ENCODE results near the gene RNF8.
A peak's percentile ranks its signal among the peaks of the same experiment; 100 is the strongest.
"Not testable (repeated sequence)": the region's sequence is repeated elsewhere in the genome, so short reads cannot be mapped to it uniquely, and the experiment has no call there.

The RNF8 gene, protein sequence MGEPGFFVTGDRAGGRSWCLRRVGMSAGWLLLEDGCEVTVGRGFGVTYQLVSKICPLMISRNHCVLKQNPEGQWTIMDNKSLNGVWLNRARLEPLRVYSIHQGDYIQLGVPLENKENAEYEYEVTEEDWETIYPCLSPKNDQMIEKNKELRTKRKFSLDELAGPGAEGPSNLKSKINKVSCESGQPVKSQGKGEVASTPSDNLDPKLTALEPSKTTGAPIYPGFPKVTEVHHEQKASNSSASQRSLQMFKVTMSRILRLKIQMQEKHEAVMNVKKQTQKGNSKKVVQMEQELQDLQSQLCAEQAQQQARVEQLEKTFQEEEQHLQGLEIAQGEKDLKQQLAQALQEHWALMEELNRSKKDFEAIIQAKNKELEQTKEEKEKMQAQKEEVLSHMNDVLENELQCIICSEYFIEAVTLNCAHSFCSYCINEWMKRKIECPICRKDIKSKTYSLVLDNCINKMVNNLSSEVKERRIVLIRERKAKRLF

GRCh38 chr6:37353761-37354525 lies at the start of gene RNF8:
RNF8 (plus strand) TSS chr6:37353983; CDS start chr6:37354165, 182 bp downstream.
- TF ChIP-seq, protein P1, sequence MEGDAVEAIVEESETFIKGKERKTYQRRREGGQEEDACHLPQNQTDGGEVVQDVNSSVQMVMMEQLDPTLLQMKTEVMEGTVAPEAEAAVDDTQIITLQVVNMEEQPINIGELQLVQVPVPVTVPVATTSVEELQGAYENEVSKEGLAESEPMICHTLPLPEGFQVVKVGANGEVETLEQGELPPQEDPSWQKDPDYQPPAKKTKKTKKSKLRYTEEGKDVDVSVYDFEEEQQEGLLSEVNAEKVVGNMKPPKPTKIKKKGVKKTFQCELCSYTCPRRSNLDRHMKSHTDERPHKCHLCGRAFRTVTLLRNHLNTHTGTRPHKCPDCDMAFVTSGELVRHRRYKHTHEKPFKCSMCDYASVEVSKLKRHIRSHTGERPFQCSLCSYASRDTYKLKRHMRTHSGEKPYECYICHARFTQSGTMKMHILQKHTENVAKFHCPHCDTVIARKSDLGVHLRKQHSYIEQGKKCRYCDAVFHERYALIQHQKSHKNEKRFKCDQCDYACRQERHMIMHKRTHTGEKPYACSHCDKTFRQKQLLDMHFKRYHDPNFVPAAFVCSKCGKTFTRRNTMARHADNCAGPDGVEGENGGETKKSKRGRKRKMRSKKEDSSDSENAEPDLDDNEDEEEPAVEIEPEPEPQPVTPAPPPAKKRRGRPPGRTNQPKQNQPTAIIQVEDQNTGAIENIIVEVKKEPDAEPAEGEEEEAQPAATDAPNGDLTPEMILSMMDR (IDR thresholded peaks at IDR 0.05; ENCODE audit: insufficient read depth, low read depth, low read length, missing control alignments): no peak
- peak; percentile 90 for DNase-seq (ENCODE audit: low read depth)
- H3K4me3 ChIP-seq (ENCODE audit: low read length): peak within 1 kb of the TSS; percentile 89

DNA sequence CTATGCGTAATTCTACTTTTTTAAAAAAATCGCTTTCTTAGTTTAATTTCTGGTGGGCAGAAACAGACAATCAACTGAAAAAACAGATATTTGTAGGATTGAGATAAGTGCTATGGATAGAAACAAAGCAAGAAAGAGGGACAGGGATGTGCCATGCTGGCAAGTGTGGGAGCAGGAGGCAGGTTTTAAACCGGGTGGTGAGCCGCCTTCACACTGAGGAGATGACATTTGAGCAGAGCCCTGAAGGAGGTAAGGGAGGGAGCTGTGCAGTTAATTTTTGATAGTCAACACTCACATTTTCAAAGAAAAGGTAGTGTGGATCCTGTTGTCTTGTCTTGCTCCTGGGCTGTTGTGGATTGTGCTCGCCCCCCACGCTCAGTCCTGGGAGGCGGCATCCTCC lies 49.0 kb upstream of the RNF8 start:
- TF ChIP-seq, protein P1 (IDR thresholded peaks at IDR 0.05; ENCODE audit: insufficient read depth, low read depth, low read length, missing control alignments): no peak
- no peak for DNase-seq (ENCODE audit: low read depth)
- no peak overlapping the region for H3K4me3 ChIP-seq (ENCODE audit: low read length)

- no peak overlapping the region for H3K4me3 ChIP-seq (ENCODE audit: low read length)
- TF ChIP-seq, protein P1 (IDR thresholded peaks at IDR 0.05; ENCODE audit: insufficient read depth, low read depth, low read length, missing control alignments): no peak
- peak; percentile 63 for DNase-seq (ENCODE audit: low read depth)
These were observed 47.9 kb upstream of the RNF8 start for GRCh38 chr6:37305841-37306425.

- TF ChIP-seq, protein P1 (IDR thresholded peaks at IDR 0.05; ENCODE audit: insufficient read depth, low read depth, low read length, missing control alignments): no peak
- no peak overlapping the region for H3K4me3 ChIP-seq (ENCODE audit: low read length)
- DNase-seq (ENCODE audit: low read depth): no peak
These were observed 47.1 kb upstream of the RNF8 start for GRCh38 chr6:37306624-37307222.

DNA sequence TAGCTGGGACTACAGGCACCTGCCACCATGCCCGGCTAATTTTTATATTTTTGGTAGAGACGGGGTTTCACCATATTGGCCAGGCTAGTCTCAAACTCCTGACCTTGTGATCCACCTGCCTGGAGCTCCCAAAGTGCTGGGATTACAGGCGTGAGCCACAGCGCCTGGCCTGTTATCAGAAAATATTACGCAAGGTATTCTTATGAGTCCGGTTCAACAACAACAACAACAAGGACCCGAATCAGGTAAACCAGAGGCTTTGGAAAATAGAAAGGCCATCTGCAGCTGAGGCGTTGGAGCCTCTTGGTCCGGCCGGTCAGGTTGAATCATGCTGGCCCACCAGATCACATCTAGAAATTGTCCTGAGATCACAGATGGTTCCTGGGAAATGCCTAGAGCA lies 46.3 kb upstream of the RNF8 start:
- not testable (repeated sequence) for H3K4me3 ChIP-seq (ENCODE audit: low read length)
- peak; percentile 46 for DNase-seq (ENCODE audit: low read depth)

GRCh38 chr6:37308069-37308815 lies 45.5 kb upstream of the RNF8 start:
- DNase-seq (ENCODE audit: low read depth): peak; percentile 61
- TF ChIP-seq, protein P1 (IDR thresholded peaks at IDR 0.05; ENCODE audit: insufficient read depth, low read depth, low read length, missing control alignments): no peak

More at GRCh38 chr6:37308069-37308815, 45.5 kb upstream of the RNF8 start:
- no peak overlapping the region for H3K4me3 ChIP-seq (ENCODE audit: low read length)
